COLO829 (cell line): ENCODE data around the gene INS.

Experiments
- DNase-seq: peaks from one replicate; pipeline ENCODE4 v3.0.0; 2012; ENCODE audit warnings: low spot score

The INS gene

GRCh38 chr11:2143799-2144543, 17.0 kb downstream of the INS start:
- DNase-seq = no peak

- DNase-seq = no peak
These were observed 17.6 kb downstream of the INS start for GRCh38 chr11:2143477-2143798.

GRCh38 chr11:2142762-2143202, 18.2 kb downstream of the INS start:
- no peak for DNase-seq

GRCh38 chr11:2142300-2142759, 18.7 kb downstream of the INS start:
- DNase-seq = no peak

- DNase-seq = no peak
These were observed 20.3 kb downstream of the INS start for GRCh38 chr11:2140411-2141400.

GRCh38 chr11:2139621-2140337, 21.2 kb downstream of the INS start:
- DNase-seq = no peak

- DNase-seq = no peak
These were observed 21.9 kb downstream of the INS start, which contains the start of gene IGF2 for GRCh38 chr11:2139123-2139521. TSS of gene IGF2 (minus strand) at chr11:2139389. CDS start at chr11:2135523, 3,866 bp downstream.

- DNase-seq = no peak
These were observed 22.4 kb downstream of the INS start for GRCh38 chr11:2138431-2139122.

GRCh38 chr11:2138068-2138430, 23.0 kb downstream of the INS start:
- no peak for DNase-seq

GRCh38 chr11:2137202-2138067, 23.6 kb downstream of the INS start:
- DNase-seq = peak; percentile 67

GRCh38 chr11:2136952-2137201, 24.1 kb downstream of the INS start:
- DNase-seq = no peak

- no peak for DNase-seq
These were observed 24.6 kb downstream of the INS start for GRCh38 chr11:2136209-2136951.

- DNase-seq = no peak
These were observed 25.3 kb downstream of the INS start for GRCh38 chr11:2135648-2136201.

GRCh38 chr11:2135018-2135569, 25.9 kb downstream of the INS start:
- no peak for DNase-seq

- DNase-seq = no peak
These were observed 26.7 kb downstream of the INS start for GRCh38 chr11:2134022-2135010.

GRCh38 chr11:2133241-2134021, 27.6 kb downstream of the INS start:
- DNase-seq = no peak

- no peak for DNase-seq
These were observed 28.2 kb downstream of the INS start for GRCh38 chr11:2132874-2133240.

- DNase-seq = no peak
These were observed 28.8 kb downstream of the INS start for GRCh38 chr11:2132246-2132645.
